GM12874 (cell line): ENCODE measurements around the gene WWTR1.

Experiments used
- CTCF ChIP-seq: IDR thresholded peaks from 2 replicates; pipeline ENCODE4 v1.5.1; 2011; ENCODE audit warnings: low read depth, mild to moderate bottlenecking, control low read depth, low read length, moderate library complexity; ENCODE audit not compliant: insufficient read depth

Gene WWTR1

GRCh38 chr3:149640976-149641728 is 16.7 kb downstream of the WWTR1 start:
- TF ChIP-seq CTCF, result no peak

GRCh38 chr3:149639093-149639486 is 18.7 kb downstream of the WWTR1 start:
- TF ChIP-seq CTCF, result no peak

GRCh38 chr3:149638228-149639092 is 19.4 kb downstream of the WWTR1 start:
- no peak for TF ChIP-seq CTCF

- TF ChIP-seq CTCF, result no peak
Observed at GRCh38 chr3:149635396-149635795, 22.4 kb downstream of the WWTR1 start.

- no peak for TF ChIP-seq CTCF
Observed at GRCh38 chr3:149634573-149634972, 23.3 kb downstream of the WWTR1 start.

- no peak for TF ChIP-seq CTCF
Observed at GRCh38 chr3:149634072-149634471, 23.8 kb downstream of the WWTR1 start.

GRCh38 chr3:149632225-149632624 is 25.6 kb downstream of the WWTR1 start:
- TF ChIP-seq CTCF, result no peak
